ENCODE measurements around the gene CALCOCO1. TPM values are rescaled to one million over a fixed set of nuclear protein-coding genes. Genes with fewer than 3 reads are reported as not detected.

Gene CALCOCO1
- total and polyA plus RNA-seq, 4 donors: 65.5 to 223 (median 75.9) TPM

DNA sequence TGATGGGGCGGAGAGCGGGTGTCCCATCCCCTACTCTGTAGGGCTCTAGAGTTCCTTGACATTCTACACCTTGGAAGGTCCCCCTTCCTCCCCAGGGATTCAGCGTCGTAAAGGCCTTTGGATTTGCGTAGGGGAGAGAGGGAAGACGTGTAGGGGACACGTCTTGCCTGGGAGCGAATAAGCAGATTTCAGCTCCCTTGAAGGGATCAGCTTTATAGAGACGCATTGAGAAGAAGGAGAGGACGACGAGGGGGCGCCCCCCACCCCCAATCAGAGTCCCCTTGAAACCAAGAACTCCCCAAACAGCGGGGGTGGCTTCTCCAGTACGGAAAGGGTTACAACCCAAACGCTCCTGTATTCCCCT, 324 bp downstream of the CALCOCO1 start:
- DNase-seq: peak in 1 of 3 donors; percentile 56
- H3K4me1 ChIP-seq (ENCODE audit: control insufficient read depth in 5 of 5, insufficient read depth in 5 of 5, low read length in 5 of 5): peaks cover 4 to 13% (median 6%) of the 10 kb centered on the region in 5 donors
- peaks cover 0 to 3% (median 0%) of the 10 kb centered on the region in 3 donors for H3K27me3 ChIP-seq (ENCODE audit: control insufficient read depth in 3 of 3, insufficient read depth in 3 of 3, low read length in 2 of 3)
- H3K4me3 ChIP-seq: peak overlapping the region; percentile 71
- H3K9ac ChIP-seq (ENCODE audit: insufficient read depth in 1 of 2, low read length in 2 of 2): peak overlapping the region; percentile 58 to 96
- TF ChIP-seq, protein P1, sequence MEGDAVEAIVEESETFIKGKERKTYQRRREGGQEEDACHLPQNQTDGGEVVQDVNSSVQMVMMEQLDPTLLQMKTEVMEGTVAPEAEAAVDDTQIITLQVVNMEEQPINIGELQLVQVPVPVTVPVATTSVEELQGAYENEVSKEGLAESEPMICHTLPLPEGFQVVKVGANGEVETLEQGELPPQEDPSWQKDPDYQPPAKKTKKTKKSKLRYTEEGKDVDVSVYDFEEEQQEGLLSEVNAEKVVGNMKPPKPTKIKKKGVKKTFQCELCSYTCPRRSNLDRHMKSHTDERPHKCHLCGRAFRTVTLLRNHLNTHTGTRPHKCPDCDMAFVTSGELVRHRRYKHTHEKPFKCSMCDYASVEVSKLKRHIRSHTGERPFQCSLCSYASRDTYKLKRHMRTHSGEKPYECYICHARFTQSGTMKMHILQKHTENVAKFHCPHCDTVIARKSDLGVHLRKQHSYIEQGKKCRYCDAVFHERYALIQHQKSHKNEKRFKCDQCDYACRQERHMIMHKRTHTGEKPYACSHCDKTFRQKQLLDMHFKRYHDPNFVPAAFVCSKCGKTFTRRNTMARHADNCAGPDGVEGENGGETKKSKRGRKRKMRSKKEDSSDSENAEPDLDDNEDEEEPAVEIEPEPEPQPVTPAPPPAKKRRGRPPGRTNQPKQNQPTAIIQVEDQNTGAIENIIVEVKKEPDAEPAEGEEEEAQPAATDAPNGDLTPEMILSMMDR (IDR thresholded peaks at IDR 0.05; ENCODE audit: control extremely low read depth, extremely low read depth): no peak
- WGBS, 2 donors: 2 to 3% methylated on average over 15 of the region's 15 CpGs
- ATAC-seq (ENCODE audit: insufficient read depth, low FRiP score): no peak
- H3K9me3 ChIP-seq (ENCODE audit: control insufficient read depth in 4 of 4, insufficient read depth in 3 of 4, low read length in 3 of 4): no peaks in the 10 kb centered on the region
- peak overlapping the region; percentile 71 for H3K27ac ChIP-seq (ENCODE audit: low read depth in 1 of 2, low read length in 1 of 2)
- H3K36me3 ChIP-seq (ENCODE audit: control insufficient read depth in 4 of 4, insufficient read depth in 4 of 4, low read length in 4 of 4): peaks cover 12 to 30% (median 23%) of the 10 kb centered on the region in 4 donors

DNA sequence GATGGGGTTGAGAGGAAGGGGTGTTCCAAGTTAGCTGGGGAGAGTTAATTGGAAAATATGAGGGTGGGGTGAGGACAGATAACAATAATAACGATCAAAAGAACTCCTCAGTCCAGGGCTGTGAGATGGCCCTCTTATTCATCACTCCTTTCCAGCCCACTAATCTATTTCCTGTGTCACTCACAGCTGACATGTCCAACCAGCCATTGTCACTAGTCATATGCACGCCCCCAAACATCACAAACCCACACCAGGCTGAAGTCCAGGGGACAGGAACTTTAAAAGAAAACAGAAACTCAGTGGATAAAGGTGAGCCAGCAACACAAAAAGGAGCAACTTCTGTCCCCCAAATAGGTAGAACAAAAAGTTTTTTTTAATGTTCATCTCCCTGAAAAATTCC, 911 bp downstream of the CALCOCO1 start:
- Histone ChIP-seq H3K27me3 (ENCODE audit: control insufficient read depth in 3 of 3, insufficient read depth in 3 of 3, low read length in 2 of 3) (peaks cover 0 to under 1% (median 0%) of the 10 kb centered on the region in 3 donors), H3K27ac (ENCODE audit: low read depth in 1 of 2, low read length in 1 of 2) (peak overlapping the region in 1 of 2 donors; percentile 71), H3K4me1 (ENCODE audit: control insufficient read depth in 5 of 5, insufficient read depth in 5 of 5, low read length in 5 of 5) (peaks cover 4 to 13% (median 6%) of the 10 kb centered on the region in 5 donors), H3K9me3 (ENCODE audit: control insufficient read depth in 4 of 4, insufficient read depth in 3 of 4, low read length in 3 of 4) (no peaks in the 10 kb centered on the region), H3K9ac (ENCODE audit: insufficient read depth in 1 of 2, low read length in 2 of 2) (peak overlapping the region; percentile 58 to 96), H3K36me3 (ENCODE audit: control insufficient read depth in 4 of 4, insufficient read depth in 4 of 4, low read length in 4 of 4) (peaks cover 12 to 33% (median 28%) of the 10 kb centered on the region in 4 donors), H3K4me3 (no peak overlapping the region)
- TF ChIP-seq, protein P1 (IDR thresholded peaks at IDR 0.05; ENCODE audit: control extremely low read depth, extremely low read depth): no peak
- no peak for ATAC-seq (ENCODE audit: insufficient read depth, low FRiP score)
- 21 to 47% methylated on average over 2 of the region's 2 CpGs for WGBS, 2 donors
- DNase-seq: no peak

DNA sequence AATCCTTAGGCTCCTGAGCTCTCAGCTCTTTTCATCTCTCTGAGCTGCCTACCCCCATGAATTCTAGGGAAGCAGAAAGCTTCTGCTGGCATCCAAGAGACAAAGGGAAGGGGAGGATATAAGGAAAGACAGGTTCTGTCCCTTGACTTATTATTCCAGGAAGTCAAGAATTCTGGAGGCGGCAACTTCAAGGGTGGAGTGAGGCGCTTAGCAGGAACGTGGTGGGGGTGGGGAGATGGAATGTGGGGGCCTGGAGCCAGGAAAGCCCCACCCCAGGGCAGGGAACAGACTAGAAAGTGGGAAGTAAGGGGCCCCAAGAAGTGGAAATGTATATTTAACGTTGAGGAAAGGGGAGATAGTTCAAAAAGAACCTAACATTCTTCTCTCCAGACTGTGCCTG, 1.4 kb downstream of the CALCOCO1 start:
- Histone ChIP-seq H3K36me3 (ENCODE audit: control insufficient read depth in 4 of 4, insufficient read depth in 4 of 4, low read length in 4 of 4) (peaks cover 12 to 35% (median 30%) of the 10 kb centered on the region in 4 donors), H3K27me3 (ENCODE audit: control insufficient read depth in 3 of 3, insufficient read depth in 3 of 3, low read length in 2 of 3) (no peaks in the 10 kb centered on the region), H3K4me3 (no peak overlapping the region), H3K9ac (ENCODE audit: insufficient read depth in 1 of 2, low read length in 2 of 2) (peak overlapping the region in 1 of 2 donors; percentile 96), H3K9me3 (ENCODE audit: control insufficient read depth in 4 of 4, insufficient read depth in 3 of 4, low read length in 3 of 4) (no peaks in the 10 kb centered on the region), H3K27ac (ENCODE audit: low read depth in 1 of 2, low read length in 1 of 2) (peak overlapping the region; percentile 9 to 11), H3K4me1 (ENCODE audit: control insufficient read depth in 5 of 5, insufficient read depth in 5 of 5, low read length in 5 of 5) (peaks cover 4 to 13% (median 6%) of the 10 kb centered on the region in 5 donors)
- 26 to 45% methylated on average over 4 of the region's 4 CpGs for WGBS, 2 donors
- ATAC-seq (ENCODE audit: insufficient read depth, low FRiP score) (no peak), DNase-seq (no peak)
- TF ChIP-seq, protein P1 (IDR thresholded peaks at IDR 0.05; ENCODE audit: control extremely low read depth, extremely low read depth): no peak
